Ishikawa (cell line): Measurements from ENCODE around the gene WDR59.

Experiments used
- CEBPB ChIP-seq: IDR thresholded peaks from 2 replicates; pipeline ENCODE4 v1.6.1; 2012
- EGR1 ChIP-seq: IDR thresholded peaks from 2 replicates; pipeline ENCODE4 v1.6.1; 2012
- FOXM1 ChIP-seq: IDR thresholded peaks from 2 replicates; pipeline ENCODE4 v1.6.1; 2012; ENCODE audit warnings: low read depth, borderline replicate concordance
- TAF1 ChIP-seq: IDR thresholded peaks from 2 replicates; pipeline ENCODE4 v1.6.1; 2012; ENCODE audit warnings: low read depth, mild to moderate bottlenecking
- TCF12 ChIP-seq: IDR thresholded peaks from 2 replicates; pipeline ENCODE4 v1.6.1; 2012; ENCODE audit warnings: low read depth
- YY1 ChIP-seq: IDR thresholded peaks from 2 replicates; pipeline ENCODE4 v1.6.1; 2012; ENCODE audit warnings: low read depth
- TF ChIP-seq, protein P1 (sequence below): IDR thresholded peaks from 2 replicates; pipeline ENCODE4 v1.6.1; 2012
- TF ChIP-seq, protein P2 (sequence below): IDR thresholded peaks from 2 replicates; pipeline ENCODE4 v1.6.1; 2012
- TF ChIP-seq, protein P3 (sequence below): IDR thresholded peaks from 2 replicates; pipeline ENCODE4 v1.6.1; 2012; ENCODE audit warnings: low read depth, mild to moderate bottlenecking

DNA sequence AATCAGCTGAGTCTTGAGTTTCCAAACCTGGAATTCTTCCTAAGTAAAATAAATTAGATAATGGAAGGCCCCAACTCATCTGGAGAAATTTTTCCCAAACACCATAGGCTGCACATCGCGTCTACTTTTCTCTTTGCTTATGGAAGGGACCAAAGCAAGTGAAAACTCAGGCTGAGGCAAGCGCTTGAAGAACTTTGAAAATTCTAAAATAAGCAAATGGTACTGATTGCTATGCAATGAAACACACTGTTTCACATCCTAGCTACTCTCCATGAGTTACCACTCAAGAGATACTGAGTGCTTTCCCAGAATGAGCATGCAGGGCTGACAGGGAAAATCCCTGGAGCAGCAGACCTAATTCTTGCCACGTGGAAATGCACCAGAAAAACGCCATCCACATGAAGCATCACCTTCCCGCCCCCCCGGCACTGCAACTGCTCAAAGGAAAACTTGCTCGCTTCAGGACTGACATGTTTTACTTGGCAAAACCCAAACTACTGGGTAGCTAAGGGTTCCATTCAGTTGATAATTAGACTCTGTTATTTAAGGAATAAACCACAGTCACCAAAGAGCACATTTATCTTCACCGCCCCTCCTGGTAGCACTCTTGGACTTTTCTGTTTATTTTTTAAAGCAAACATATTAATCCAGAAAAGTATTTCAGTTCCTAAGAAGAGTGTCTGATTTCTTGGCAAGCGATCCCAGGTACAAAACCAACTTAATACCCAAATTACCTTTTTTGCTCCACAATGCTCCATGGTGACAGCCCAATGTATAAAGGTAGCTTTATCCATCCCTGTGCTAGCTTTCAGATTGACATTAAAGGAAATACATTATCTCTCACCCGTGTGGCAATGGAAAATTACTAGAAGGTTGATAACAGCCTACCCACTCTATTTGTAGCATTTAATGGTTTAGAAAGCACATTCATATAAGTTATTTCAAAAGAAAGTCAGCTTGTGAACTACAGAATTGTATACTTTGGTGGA, 62.5 kb downstream of the WDR59 start:
- TF ChIP-seq TCF12 (no peak), YY1 (no peak), TAF1 (no peak), CEBPB (no peak), EGR1 (no peak), FOXM1 (no peak)
- TF ChIP-seq, protein P1, sequence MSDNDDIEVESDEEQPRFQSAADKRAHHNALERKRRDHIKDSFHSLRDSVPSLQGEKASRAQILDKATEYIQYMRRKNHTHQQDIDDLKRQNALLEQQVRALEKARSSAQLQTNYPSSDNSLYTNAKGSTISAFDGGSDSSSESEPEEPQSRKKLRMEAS: no peak
- TF ChIP-seq, protein P2, sequence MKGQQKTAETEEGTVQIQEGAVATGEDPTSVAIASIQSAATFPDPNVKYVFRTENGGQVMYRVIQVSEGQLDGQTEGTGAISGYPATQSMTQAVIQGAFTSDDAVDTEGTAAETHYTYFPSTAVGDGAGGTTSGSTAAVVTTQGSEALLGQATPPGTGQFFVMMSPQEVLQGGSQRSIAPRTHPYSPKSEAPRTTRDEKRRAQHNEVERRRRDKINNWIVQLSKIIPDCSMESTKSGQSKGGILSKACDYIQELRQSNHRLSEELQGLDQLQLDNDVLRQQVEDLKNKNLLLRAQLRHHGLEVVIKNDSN: no peak
- TF ChIP-seq, protein P3, sequence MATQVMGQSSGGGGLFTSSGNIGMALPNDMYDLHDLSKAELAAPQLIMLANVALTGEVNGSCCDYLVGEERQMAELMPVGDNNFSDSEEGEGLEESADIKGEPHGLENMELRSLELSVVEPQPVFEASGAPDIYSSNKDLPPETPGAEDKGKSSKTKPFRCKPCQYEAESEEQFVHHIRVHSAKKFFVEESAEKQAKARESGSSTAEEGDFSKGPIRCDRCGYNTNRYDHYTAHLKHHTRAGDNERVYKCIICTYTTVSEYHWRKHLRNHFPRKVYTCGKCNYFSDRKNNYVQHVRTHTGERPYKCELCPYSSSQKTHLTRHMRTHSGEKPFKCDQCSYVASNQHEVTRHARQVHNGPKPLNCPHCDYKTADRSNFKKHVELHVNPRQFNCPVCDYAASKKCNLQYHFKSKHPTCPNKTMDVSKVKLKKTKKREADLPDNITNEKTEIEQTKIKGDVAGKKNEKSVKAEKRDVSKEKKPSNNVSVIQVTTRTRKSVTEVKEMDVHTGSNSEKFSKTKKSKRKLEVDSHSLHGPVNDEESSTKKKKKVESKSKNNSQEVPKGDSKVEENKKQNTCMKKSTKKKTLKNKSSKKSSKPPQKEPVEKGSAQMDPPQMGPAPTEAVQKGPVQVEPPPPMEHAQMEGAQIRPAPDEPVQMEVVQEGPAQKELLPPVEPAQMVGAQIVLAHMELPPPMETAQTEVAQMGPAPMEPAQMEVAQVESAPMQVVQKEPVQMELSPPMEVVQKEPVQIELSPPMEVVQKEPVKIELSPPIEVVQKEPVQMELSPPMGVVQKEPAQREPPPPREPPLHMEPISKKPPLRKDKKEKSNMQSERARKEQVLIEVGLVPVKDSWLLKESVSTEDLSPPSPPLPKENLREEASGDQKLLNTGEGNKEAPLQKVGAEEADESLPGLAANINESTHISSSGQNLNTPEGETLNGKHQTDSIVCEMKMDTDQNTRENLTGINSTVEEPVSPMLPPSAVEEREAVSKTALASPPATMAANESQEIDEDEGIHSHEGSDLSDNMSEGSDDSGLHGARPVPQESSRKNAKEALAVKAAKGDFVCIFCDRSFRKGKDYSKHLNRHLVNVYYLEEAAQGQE: no peak
